Esophagus muscularis mucosa (tissue), 4 donors: Measurements from ENCODE around the gene TRIM52.
A peak's percentile ranks its signal among the peaks of the same experiment; 100 is the strongest.

Experiments
- CTCF ChIP-seq, 3 experiments: fragments of 200-600 bp in 2 of 3; fragments of 450-650 bp in 1 of 3; sonication (generic) in 2 of 3; IDR thresholded peaks; one replicate each; pipeline ENCODE4 v1.5.1; 2017 to 2019; ENCODE audit warnings: antibody characterized with exemption in 3 of 3, mild to moderate bottlenecking in 2 of 3, moderate library complexity in 1 of 3
- EP300 ChIP-seq: sonication (generic); formaldehyde crosslinking; IDR thresholded peaks from one replicate; pipeline ENCODE4 v1.6.1; 2017; ENCODE audit warnings: antibody characterized with exemption
- POLR2A ChIP-seq: fragments of 450-650 bp; IDR thresholded peaks from one replicate; pipeline ENCODE4 v1.6.1; 2017; ENCODE audit warnings: antibody characterized with exemption, moderate library complexity, mild to moderate bottlenecking, low read depth

DNA sequence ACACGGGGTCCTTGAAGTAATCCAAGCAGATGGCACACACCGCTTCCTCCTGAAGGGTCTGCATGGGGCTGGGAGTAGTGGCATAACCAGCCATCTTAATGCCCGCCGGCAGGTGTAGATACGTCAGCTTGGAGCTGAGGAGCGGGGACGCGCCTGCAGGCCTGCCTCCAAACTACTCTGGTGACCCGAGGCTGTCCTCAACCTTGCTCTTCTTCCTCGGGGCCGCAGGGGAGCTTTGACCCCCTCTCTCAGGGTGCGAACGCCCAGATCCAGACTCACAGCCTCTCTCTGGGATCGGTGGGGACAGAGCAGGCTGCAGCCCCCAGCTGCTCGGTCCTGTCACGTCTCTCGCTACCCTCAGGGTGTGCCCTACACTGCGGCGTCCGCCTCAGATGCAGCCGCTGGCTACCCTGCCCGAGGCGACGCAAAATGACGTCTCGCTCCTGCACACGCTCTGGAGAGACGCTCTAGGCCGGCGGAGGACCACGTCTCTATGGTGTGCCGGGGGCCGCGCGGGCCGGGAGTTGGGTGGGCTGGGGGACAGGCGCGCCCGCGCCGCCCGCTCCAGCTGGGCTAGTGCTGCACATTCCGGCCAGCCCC lies at the start of gene TRIM52:
- TF ChIP-seq CTCF (IDR thresholded peaks at IDR 0.05) (no peak), POLR2A (peak; percentile 86), EP300 (no peak)
